CD1c-positive myeloid dendritic cell (primary cell): ENCODE results near the gene EEF1G.
"Not testable (repeated sequence)": the region's sequence is repeated elsewhere in the genome, so short reads cannot be mapped to it uniquely, and the experiment has no call there.

Experiments used
- DNase-seq: peaks from one replicate; pipeline ENCODE4 v3.0.0-alpha.2; 2016; ENCODE audit errors: extremely low spot score

The EEF1G gene

GRCh38 chr11:62603072-62603408, 29.3 kb upstream of the EEF1G start:
- DNase-seq = no peak

GRCh38 chr11:62602141-62603071, 28.7 kb upstream of the EEF1G start:
- DNase-seq = peak; percentile 56

GRCh38 chr11:62601372-62602140, 27.9 kb upstream of the EEF1G start, which contains the start of gene MTA2:
TSS of gene MTA2 (minus strand) at chr11:62601865. CDS start at chr11:62601450, 415 bp downstream.
- DNase-seq = peak; percentile 99

- peak; percentile 57 for DNase-seq
These were observed 27.4 kb upstream of the EEF1G start for GRCh38 chr11:62601122-62601371.

- no peak for DNase-seq
These were observed 26.9 kb upstream of the EEF1G start for GRCh38 chr11:62600367-62601121.

- no peak for DNase-seq
These were observed 26.2 kb upstream of the EEF1G start for GRCh38 chr11:62599901-62600300.

GRCh38 chr11:62599069-62599696, 25.5 kb upstream of the EEF1G start:
- peak; percentile 95 for DNase-seq

GRCh38 chr11:62595124-62595523, 21.4 kb upstream of the EEF1G start:
- no peak for DNase-seq

GRCh38 chr11:62593434-62594044, 19.8 kb upstream of the EEF1G start:
- peak; percentile 83 for DNase-seq

- no peak for DNase-seq
These were observed 19.3 kb upstream of the EEF1G start for GRCh38 chr11:62592989-62593421.

GRCh38 chr11:62592146-62592815, 18.6 kb upstream of the EEF1G start:
- DNase-seq = peak; percentile 28

- peak; percentile 100 for DNase-seq
These were observed 17.9 kb upstream of the EEF1G start, which contains the start of gene TUT1 for GRCh38 chr11:62591448-62592145. TSS of gene TUT1 (minus strand) at chr11:62591523. CDS start at chr11:62591485, 38 bp downstream.

GRCh38 chr11:62588966-62589637, 15.4 kb upstream of the EEF1G start:
- DNase-seq = no peak

GRCh38 chr11:62585356-62585755, 11.7 kb upstream of the EEF1G start:
- not testable (repeated sequence) for DNase-seq

- not testable (repeated sequence) for DNase-seq
These were observed 8.0 kb upstream of the EEF1G start for GRCh38 chr11:62581735-62582134.

GRCh38 chr11:62580959-62581715, 7.4 kb upstream of the EEF1G start:
- DNase-seq = no peak

- no peak for DNase-seq
These were observed 5.6 kb upstream of the EEF1G start for GRCh38 chr11:62579252-62579651.

GRCh38 chr11:62578541-62578940, 4.8 kb upstream of the EEF1G start:
- DNase-seq = no peak
